Measurements from ENCODE around the gene RYR1. TPM values are rescaled to one million over a fixed set of nuclear protein-coding genes. Genes with fewer than 3 reads are reported as not detected.

Gene RYR1
- total and polyA plus RNA-seq, 10 of the 15 experiments (the other 5 are each of a cell fraction or from before 2014, with no cell fraction given): under 0.01 to 0.32 (median 0.07) TPM; not detected in 1

- TF ChIP-seq MLLT1 (IDR thresholded peaks at IDR 0.05) (no peak), CEBPZ (IDR thresholded peaks at IDR 0.05; ENCODE audit: low read depth, low read length) (no peak), NR2F1 (conservative IDR thresholded peaks at IDR 0.05) (peak; percentile 71), DPF2 (IDR thresholded peaks at IDR 0.05) (peak; percentile 73), TCF7 (IDR thresholded peaks at IDR 0.05; ENCODE audit: borderline replicate concordance) (no peak), HCFC1 (IDR thresholded peaks at IDR 0.05; ENCODE audit: low read length) (no peak), ZNF207 (IDR thresholded peaks at IDR 0.05; ENCODE audit: borderline replicate concordance) (no peak), SREBF2 (IDR thresholded peaks at IDR 0.05; ENCODE audit: low read length) (no peak), BCL3 (IDR thresholded peaks at IDR 0.05; ENCODE audit: borderline replicate concordance, insufficient read depth, low read depth, low read length, poor library complexity, severe bottlenecking) (peak; percentile 35), RUNX3 (IDR thresholded peaks at IDR 0.05; ENCODE audit: low read length) (peak; percentile 43; the same call in 1 of the 2 replicates), GATAD2B (conservative IDR thresholded peaks at IDR 0.05; ENCODE audit: low read depth) (peak; percentile 95), SIN3A (IDR thresholded peaks at IDR 0.05; ENCODE audit: low read depth, low read length) (no peak; the same call in 1 of the 2 replicates), REST (IDR thresholded peaks at IDR 0.05; ENCODE audit: low read depth, low read length) (no peak), RCOR1 (conservative IDR thresholded peaks at IDR 0.05; ENCODE audit: low read depth, low read length) (no peak), IKZF2 (IDR thresholded peaks at IDR 0.05) (peak; percentile 26 to 66), STAT1 (conservative IDR thresholded peaks at IDR 0.05) (no peak), ATF7 (IDR thresholded peaks at IDR 0.05; ENCODE audit: low read depth) (peak; percentile 56), CHD1 (IDR thresholded peaks at IDR 0.05; ENCODE audit: low read depth, low read length) (no peak), SUZ12 (IDR thresholded peaks at IDR 0.05; ENCODE audit: unreplicated experiment) (no peak), RFX5 (IDR thresholded peaks at IDR 0.05; ENCODE audit: low read depth, low read length) (no peak), SMARCA5 (IDR thresholded peaks at IDR 0.05) (0 out of 2 replicates have a peak, but pooled peaks have one; percentile 17), SIX5 (IDR thresholded peaks at IDR 0.05; ENCODE audit: low read depth, low read length, severe bottlenecking) (no peak)
Measured at GRCh38 chr19:38617764-38618589, 184.5 kb downstream of the RYR1 start, which contains the start of gene MAP4K1 (continued).
